HG02943 (cell line): ENCODE data around the gene SNED1.

ENCODE experiments used
- ATAC-seq: cut with Tn5 transposase; IDR thresholded peaks from one replicate; pipeline ENCODE4 v1.9.1; 2021; ENCODE audit warnings: mild to moderate bottlenecking, low read depth, moderate library complexity; ENCODE audit not compliant: unreplicated experiment

SNED1 gene

GRCh38 chr2:241066171-241066892 lies 67.9 kb downstream of the SNED1 start:
- ATAC-seq: no peak

- ATAC-seq: no peak
Observed at GRCh38 chr2:241066893-241067341, 68.5 kb downstream of the SNED1 start.

GRCh38 chr2:241067501-241068135 lies 69.2 kb downstream of the SNED1 start:
- no peak for ATAC-seq

GRCh38 chr2:241068136-241068941 lies 69.9 kb downstream of the SNED1 start:
- ATAC-seq: no peak

GRCh38 chr2:241068942-241069810 lies 70.8 kb downstream of the SNED1 start:
- no peak for ATAC-seq

GRCh38 chr2:241069821-241070281 lies 71.4 kb downstream of the SNED1 start:
- no peak for ATAC-seq

GRCh38 chr2:241070361-241070760 lies 71.9 kb downstream of the SNED1 start:
- no peak for ATAC-seq

GRCh38 chr2:241070811-241071676 lies 72.6 kb downstream of the SNED1 start:
- no peak for ATAC-seq

- ATAC-seq: no peak
Observed at GRCh38 chr2:241071677-241072111, 73.3 kb downstream of the SNED1 start.

- ATAC-seq: no peak
Observed at GRCh38 chr2:241072151-241072550, 73.7 kb downstream of the SNED1 start.

GRCh38 chr2:241072553-241073165 lies 74.2 kb downstream of the SNED1 start:
- no peak for ATAC-seq

- ATAC-seq: no peak
Observed at GRCh38 chr2:241073166-241074064, 75.0 kb downstream of the SNED1 start.

- ATAC-seq: no peak
Observed at GRCh38 chr2:241074065-241074818, 75.8 kb downstream of the SNED1 start.

- no peak for ATAC-seq
Observed at GRCh38 chr2:241074901-241075540, 76.6 kb downstream of the SNED1 start.

GRCh38 chr2:241080405-241081189 lies 82.2 kb downstream of the SNED1 start:
- ATAC-seq: no peak

GRCh38 chr2:241081190-241081642 lies 82.8 kb downstream of the SNED1 start:
- no peak for ATAC-seq
